ENCODE measurements around the gene COL27A1. TPM values are rescaled to one million over a fixed set of nuclear protein-coding genes. Genes with fewer than 3 reads are reported as not detected.

COL27A1 gene
- total RNA-seq, 1 experiment from 2014 or later, result 12.0 TPM

GRCh38 chr9:114343471-114344187, 188.3 kb downstream of the COL27A1 start:
- intact Hi-C loops (cut with micrococcal nuclease), result no loop called here
- Histone ChIP-seq H4K20me1 (ENCODE audit: insufficient read depth) (no peaks in the 10 kb centered on the region), H3K9me2 (ENCODE audit: insufficient read depth) (no peaks in the 10 kb centered on the region), H3K4me1 (ENCODE audit: control insufficient read depth in 1 of 2, insufficient read depth in 2 of 2, low read length in 2 of 2) (peaks cover 2 to 4% of the 10 kb centered on the region in 2 experiments; a peak in 3 of 4 replicates), H3K4me2 (ENCODE audit: low read length) (no peak overlapping the region), H3K79me2 (ENCODE audit: insufficient read depth, low read length) (no peaks in the 10 kb centered on the region), H3K27me3 (ENCODE audit: insufficient read depth, low read length) (no peaks in the 10 kb centered on the region), H3K9me3 (ENCODE audit: control insufficient read depth in 1 of 2, insufficient read depth in 1 of 2, low read depth in 1 of 2, low read length in 2 of 2) (no peaks in the 10 kb centered on the region), H3K9ac (ENCODE audit: low read length) (no peak overlapping the region), H3K27ac (ENCODE audit: low read depth, low read length) (no peak overlapping the region), H2AFZ (ENCODE audit: low read depth, low read length, poor library complexity, severe bottlenecking) (no peak overlapping the region), H3K4me3 (replicated peaks in 1 of 2; ENCODE audit: low read depth in 1 of 2, low read length in 2 of 2) (no peak overlapping the region), H3K36me3 (ENCODE audit: control insufficient read depth in 1 of 2, insufficient read depth in 2 of 2, low read length in 2 of 2) (peaks cover 0 to 2% of the 10 kb centered on the region in 2 experiments; a peak in 1 of 4 replicates)
- POLR2A ChIA-PET, result no interaction called here
- TF ChIP-seq CTCF (IDR thresholded peaks at IDR 0.05 in 2 of 3, conservative IDR thresholded peaks at IDR 0.05 in 1 of 3; ENCODE audit: borderline replicate concordance in 1 of 3, insufficient read depth in 1 of 3, low read depth in 2 of 3, low read length in 2 of 3), result no peak
- no peak for TF ChIP-seq TCF7L2 (IDR thresholded peaks at IDR 0.05; ENCODE audit: borderline replicate concordance, extremely low read depth, insufficient read depth, insufficient read length)
- no peak for TF ChIP-seq CBX3 (IDR thresholded peaks at IDR 0.05; ENCODE audit: low read depth)
- TF ChIP-seq SP1 (IDR thresholded peaks at IDR 0.05; ENCODE audit: low read depth), result no peak
- TF ChIP-seq ZBTB33 (IDR thresholded peaks at IDR 0.05; ENCODE audit: extremely low read depth, insufficient replicate concordance, low read length), result no peak
- no peak for TF ChIP-seq ZNF274 (IDR thresholded peaks at IDR 0.05; ENCODE audit: low read depth, low read length)
- TF ChIP-seq EZH2 (IDR thresholded peaks at IDR 0.05), result no peak
- RAD21 ChIA-PET (ENCODE audit: low non-redundant PET in 1 of 2, low total read pairs in 2 of 2, uncharacterized antibody in 2 of 2, unreplicated experiment in 2 of 2), result no interaction called here
- CTCF ChIA-PET, result no interaction called here
- no TSS peak for BruUV-seq (replicated peaks)
- ATAC-seq (no peak), DNase-seq (ENCODE audit: low read depth, low spot score) (no peak)

All from HCT116 (cell line).